ENCODE measurements around the gene GRP. TPM values are rescaled to one million over a fixed set of nuclear protein-coding genes. Genes with fewer than 3 reads are reported as not detected.

GRP gene
- total and polyA plus RNA-seq, 2 donors from 2014 or later: not detected

DNA sequence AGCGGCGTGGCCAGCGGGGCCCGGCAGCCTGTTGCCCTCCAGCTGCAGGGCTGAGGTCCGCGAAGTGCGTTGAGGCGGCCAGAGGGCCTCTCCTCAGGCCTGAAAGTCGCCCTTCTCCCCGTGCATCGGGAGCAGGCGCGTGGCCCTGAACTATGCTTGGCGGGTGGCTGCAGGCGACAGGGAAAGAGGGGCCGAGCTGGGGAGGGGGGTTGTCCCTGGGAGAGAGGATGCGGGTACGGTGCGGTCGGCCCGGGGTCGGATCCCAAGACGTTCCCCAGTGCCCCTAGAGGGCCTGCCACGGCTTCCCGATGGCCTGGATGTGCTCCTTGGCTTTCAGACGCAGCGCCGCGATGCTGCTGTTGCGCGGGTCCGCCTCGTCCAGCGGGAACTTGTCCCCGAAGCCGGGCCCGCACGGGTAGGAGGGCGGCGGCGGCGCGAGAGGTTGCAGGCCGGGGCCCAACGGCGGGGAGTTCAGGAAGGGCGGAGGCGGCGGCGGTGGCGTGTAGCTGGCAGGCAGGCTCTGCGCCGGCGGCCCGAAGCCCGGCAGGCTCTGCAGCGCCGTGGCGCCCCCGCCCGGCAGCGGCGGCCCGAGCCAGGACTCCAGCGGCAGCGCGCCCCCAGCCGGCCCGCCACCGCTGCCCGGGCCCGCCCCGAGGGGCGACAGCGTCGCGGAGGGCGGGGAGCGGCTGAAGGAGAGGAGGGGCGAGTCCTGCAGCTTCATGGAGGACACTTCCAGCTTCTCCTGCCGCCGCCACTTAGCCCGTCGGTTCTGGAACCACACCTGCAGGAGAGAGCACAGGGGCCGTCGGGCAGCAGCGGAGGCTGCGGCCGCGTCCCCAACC is 49.0 kb downstream of the GRP start:
- H3K4me3 ChIP-seq (ENCODE audit: low read length in 3 of 3): no peak overlapping the region
- intact Hi-C loops (cut with DNase I): no loop called here
- peaks cover 79% of the 10 kb centered on the region for H3K27me3 ChIP-seq (ENCODE audit: control insufficient read depth, insufficient read depth, low read length)
- peaks cover 0 to 2% (median 0%) of the 10 kb centered on the region in 3 donors for H3K4me1 ChIP-seq (ENCODE audit: control insufficient read depth in 2 of 3, insufficient read depth in 2 of 3, low read depth in 1 of 3, low read length in 3 of 3)
- no peak overlapping the region for H3K27ac ChIP-seq (ENCODE audit: low read depth in 2 of 2, low read length in 2 of 2)
- H3K9ac ChIP-seq (ENCODE audit: low read length in 3 of 3): no peak overlapping the region
- DNase-seq (peak; percentile 66 to 74 (median 73)), FAIRE-seq (no peak)
- H3K9me3 ChIP-seq (ENCODE audit: control insufficient read depth in 2 of 3, insufficient read depth in 1 of 3, low read length in 3 of 3): no peaks in the 10 kb centered on the region
- H3K36me3 ChIP-seq (ENCODE audit: control insufficient read depth in 2 of 3, insufficient read depth in 3 of 3, low read length in 3 of 3): no peaks in the 10 kb centered on the region
- TF ChIP-seq, protein P1, sequence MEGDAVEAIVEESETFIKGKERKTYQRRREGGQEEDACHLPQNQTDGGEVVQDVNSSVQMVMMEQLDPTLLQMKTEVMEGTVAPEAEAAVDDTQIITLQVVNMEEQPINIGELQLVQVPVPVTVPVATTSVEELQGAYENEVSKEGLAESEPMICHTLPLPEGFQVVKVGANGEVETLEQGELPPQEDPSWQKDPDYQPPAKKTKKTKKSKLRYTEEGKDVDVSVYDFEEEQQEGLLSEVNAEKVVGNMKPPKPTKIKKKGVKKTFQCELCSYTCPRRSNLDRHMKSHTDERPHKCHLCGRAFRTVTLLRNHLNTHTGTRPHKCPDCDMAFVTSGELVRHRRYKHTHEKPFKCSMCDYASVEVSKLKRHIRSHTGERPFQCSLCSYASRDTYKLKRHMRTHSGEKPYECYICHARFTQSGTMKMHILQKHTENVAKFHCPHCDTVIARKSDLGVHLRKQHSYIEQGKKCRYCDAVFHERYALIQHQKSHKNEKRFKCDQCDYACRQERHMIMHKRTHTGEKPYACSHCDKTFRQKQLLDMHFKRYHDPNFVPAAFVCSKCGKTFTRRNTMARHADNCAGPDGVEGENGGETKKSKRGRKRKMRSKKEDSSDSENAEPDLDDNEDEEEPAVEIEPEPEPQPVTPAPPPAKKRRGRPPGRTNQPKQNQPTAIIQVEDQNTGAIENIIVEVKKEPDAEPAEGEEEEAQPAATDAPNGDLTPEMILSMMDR (IDR thresholded peaks at IDR 0.05; ENCODE audit: borderline replicate concordance, extremely low read depth, insufficient read depth): no peak

DNA sequence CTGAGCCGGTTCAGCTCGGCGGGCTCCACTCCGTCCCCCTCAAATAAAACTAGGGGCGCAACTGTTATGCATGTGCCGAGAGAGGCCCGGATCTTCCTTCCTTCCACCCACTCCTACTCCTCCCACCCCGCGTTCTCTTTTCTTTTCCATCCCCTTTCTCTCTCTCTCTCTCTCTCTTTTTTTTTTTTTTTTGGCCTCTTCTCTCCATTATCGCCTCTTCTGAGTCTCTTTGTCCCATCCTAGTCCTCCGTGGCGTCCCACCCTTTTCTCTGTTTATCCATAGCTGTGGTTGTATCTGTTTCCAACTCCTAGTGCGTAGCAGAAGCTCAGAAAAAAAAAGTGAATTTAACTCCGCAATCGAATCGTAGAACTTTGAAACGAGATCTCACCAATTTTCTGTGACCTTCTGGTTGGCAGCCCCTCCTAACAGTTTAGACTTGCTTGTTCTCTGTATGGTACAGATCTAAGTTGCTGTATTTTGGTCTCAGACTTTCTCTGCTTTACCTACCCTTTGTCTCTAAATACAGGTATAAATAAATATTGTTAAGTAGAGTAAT is 49.7 kb downstream of the GRP start:
- peaks cover 0 to 2% (median 0%) of the 10 kb centered on the region in 3 donors for H3K4me1 ChIP-seq (ENCODE audit: control insufficient read depth in 2 of 3, insufficient read depth in 2 of 3, low read depth in 1 of 3, low read length in 3 of 3)
- intact Hi-C loops (cut with DNase I): no loop called here
- no peak overlapping the region for H3K4me3 ChIP-seq (ENCODE audit: low read length in 3 of 3)
- H3K36me3 ChIP-seq (ENCODE audit: control insufficient read depth in 2 of 3, insufficient read depth in 3 of 3, low read length in 3 of 3): no peaks in the 10 kb centered on the region
- H3K9ac ChIP-seq (ENCODE audit: low read length in 3 of 3): no peak overlapping the region
- FAIRE-seq (no peak), DNase-seq (no peak)
- TF ChIP-seq, protein P1 (IDR thresholded peaks at IDR 0.05; ENCODE audit: borderline replicate concordance, extremely low read depth, insufficient read depth): no peak
- peaks cover 78% of the 10 kb centered on the region for H3K27me3 ChIP-seq (ENCODE audit: control insufficient read depth, insufficient read depth, low read length)
- H3K9me3 ChIP-seq (ENCODE audit: control insufficient read depth in 2 of 3, insufficient read depth in 1 of 3, low read length in 3 of 3): no peaks in the 10 kb centered on the region
- no peak overlapping the region for H3K27ac ChIP-seq (ENCODE audit: low read depth in 2 of 2, low read length in 2 of 2)

DNA sequence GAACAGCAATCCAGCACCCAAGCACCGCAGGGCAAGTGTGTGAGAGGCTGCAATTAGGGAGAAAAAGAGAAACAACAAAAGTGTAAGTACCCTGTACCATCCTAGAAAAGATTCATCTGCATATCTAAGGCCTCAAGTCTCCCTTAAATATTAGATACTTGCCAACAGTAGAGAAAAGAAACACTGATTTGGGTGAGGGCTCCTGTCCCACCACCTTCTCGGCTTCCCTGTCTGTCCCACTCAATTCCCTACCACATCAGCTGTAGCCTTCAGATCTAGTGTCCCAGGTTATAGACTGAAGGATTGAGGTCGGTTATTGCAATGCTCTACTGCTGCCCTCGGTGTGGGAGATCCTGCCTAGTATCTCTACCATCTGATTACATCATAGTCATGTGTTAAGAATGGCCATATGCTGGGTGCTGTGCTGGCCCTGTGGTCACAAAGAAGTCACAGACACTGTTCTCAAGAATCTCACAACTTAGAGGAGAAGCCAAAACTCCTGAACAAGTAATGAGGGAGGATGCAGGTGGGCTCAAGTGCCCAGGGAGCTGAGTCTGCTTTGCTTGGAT is 50.8 kb downstream of the GRP start:
- Histone ChIP-seq H3K27me3 (ENCODE audit: control insufficient read depth, insufficient read depth, low read length) (peaks cover 79% of the 10 kb centered on the region), H3K9ac (ENCODE audit: low read length in 3 of 3) (no peak overlapping the region), H3K4me3 (ENCODE audit: low read length in 3 of 3) (no peak overlapping the region), H3K27ac (ENCODE audit: low read depth in 2 of 2, low read length in 2 of 2) (no peak overlapping the region), H3K9me3 (ENCODE audit: control insufficient read depth in 2 of 3, insufficient read depth in 1 of 3, low read length in 3 of 3) (no peaks in the 10 kb centered on the region), H3K4me1 (ENCODE audit: control insufficient read depth in 2 of 3, insufficient read depth in 2 of 3, low read depth in 1 of 3, low read length in 3 of 3) (peaks cover 0 to 2% (median 0%) of the 10 kb centered on the region in 3 donors), H3K36me3 (ENCODE audit: control insufficient read depth in 2 of 3, insufficient read depth in 3 of 3, low read length in 3 of 3) (no peaks in the 10 kb centered on the region)
- intact Hi-C loops (cut with DNase I): no loop called here
- TF ChIP-seq, protein P1 (IDR thresholded peaks at IDR 0.05; ENCODE audit: borderline replicate concordance, extremely low read depth, insufficient read depth): no peak
- FAIRE-seq (no peak), DNase-seq (no peak)
